Tibial nerve (tissue), 3 donors: ENCODE results near the gene THSD7B.

Experiments
- POLR2A ChIP-seq, 2 donors: fragments of 450-650 bp; IDR thresholded peaks; one replicate each; pipeline ENCODE4 v1.6.1; 2017; ENCODE audit warnings: antibody characterized with exemption in 2 of 2, mild to moderate bottlenecking in 2 of 2, moderate library complexity in 2 of 2
- TF ChIP-seq, protein P1 (sequence below), 5 experiments: fragments of 200-600 bp in 3 of 5; fragments of 450-650 bp in 2 of 5; sonication (generic) in 3 of 5; IDR thresholded peaks; one replicate each; pipeline ENCODE4 v1.5.1; 2016 to 2019; ENCODE audit warnings: antibody characterized with exemption in 5 of 5, mild to moderate bottlenecking in 3 of 5, moderate library complexity in 2 of 5

- TF ChIP-seq POLR2A (IDR thresholded peaks at IDR 0.05) = no peak
- TF ChIP-seq, protein P1, sequence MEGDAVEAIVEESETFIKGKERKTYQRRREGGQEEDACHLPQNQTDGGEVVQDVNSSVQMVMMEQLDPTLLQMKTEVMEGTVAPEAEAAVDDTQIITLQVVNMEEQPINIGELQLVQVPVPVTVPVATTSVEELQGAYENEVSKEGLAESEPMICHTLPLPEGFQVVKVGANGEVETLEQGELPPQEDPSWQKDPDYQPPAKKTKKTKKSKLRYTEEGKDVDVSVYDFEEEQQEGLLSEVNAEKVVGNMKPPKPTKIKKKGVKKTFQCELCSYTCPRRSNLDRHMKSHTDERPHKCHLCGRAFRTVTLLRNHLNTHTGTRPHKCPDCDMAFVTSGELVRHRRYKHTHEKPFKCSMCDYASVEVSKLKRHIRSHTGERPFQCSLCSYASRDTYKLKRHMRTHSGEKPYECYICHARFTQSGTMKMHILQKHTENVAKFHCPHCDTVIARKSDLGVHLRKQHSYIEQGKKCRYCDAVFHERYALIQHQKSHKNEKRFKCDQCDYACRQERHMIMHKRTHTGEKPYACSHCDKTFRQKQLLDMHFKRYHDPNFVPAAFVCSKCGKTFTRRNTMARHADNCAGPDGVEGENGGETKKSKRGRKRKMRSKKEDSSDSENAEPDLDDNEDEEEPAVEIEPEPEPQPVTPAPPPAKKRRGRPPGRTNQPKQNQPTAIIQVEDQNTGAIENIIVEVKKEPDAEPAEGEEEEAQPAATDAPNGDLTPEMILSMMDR (IDR thresholded peaks at IDR 0.05) = no peak
Measured at GRCh38 chr2:137157851-137158250, 392.5 kb downstream of the THSD7B start.
